KMS-11 (cell line): Measurements from ENCODE around the gene HEATR9.

Experiments
- H2AFZ ChIP-seq: fragments of 200-600 bp; sonication (generic); 2 replicates; pipeline ENCODE4 v1.6.1; 2016; ENCODE audit warnings: antibody characterized with exemption, mixed run types, low read depth
- H3K27ac ChIP-seq: fragments of 200-600 bp; sonication (generic); 2 replicates; pipeline ENCODE4 v1.6.1; 2016; ENCODE audit warnings: mild to moderate bottlenecking, mixed run types
- H3K27me3 ChIP-seq: fragments of 200-600 bp; sonication (generic); 2 replicates; pipeline ENCODE4 v1.6.1; 2017; ENCODE audit warnings: mild to moderate bottlenecking, low read depth, mixed run types, moderate library complexity; ENCODE audit not compliant: insufficient read depth
- H3K36me3 ChIP-seq: fragments of 200-600 bp; sonication (generic); 2 replicates; pipeline ENCODE4 v1.6.1; 2017; ENCODE audit warnings: mild to moderate bottlenecking, mixed run types; ENCODE audit not compliant: insufficient read depth
- H3K4me1 ChIP-seq: fragments of 200-600 bp; sonication (generic); 2 replicates; pipeline ENCODE4 v1.6.1; 2016; ENCODE audit warnings: mild to moderate bottlenecking, low read depth, mixed run types; ENCODE audit not compliant: poor library complexity, severe bottlenecking
- H3K4me2 ChIP-seq: fragments of 200-600 bp; sonication (generic); 2 replicates; pipeline ENCODE4 v1.7.0; 2016; ENCODE audit warnings: mild to moderate bottlenecking, mixed run types
- H3K4me3 ChIP-seq: fragments of 200-600 bp; sonication (generic); IDR thresholded peaks from 2 replicates; pipeline ENCODE4 v1.6.1; 2017; ENCODE audit warnings: low read depth, low read length, mixed read lengths; ENCODE audit not compliant: insufficient read depth
- H3K79me2 ChIP-seq: fragments of 200-600 bp; sonication (generic); 2 replicates; pipeline ENCODE4 v1.6.1; 2016; ENCODE audit warnings: low read depth, mixed run types; ENCODE audit not compliant: insufficient read depth
- H3K9ac ChIP-seq: fragments of 200-600 bp; sonication (generic); 2 replicates; pipeline ENCODE4 v1.6.1; 2016; ENCODE audit warnings: mild to moderate bottlenecking, mixed run types
- H4K20me1 ChIP-seq: fragments of 200-600 bp; sonication (generic); 2 replicates; pipeline ENCODE4 v1.6.1; 2016; ENCODE audit warnings: mild to moderate bottlenecking, mixed run types; ENCODE audit not compliant: insufficient read depth
- TF ChIP-seq, protein P1 (sequence below): fragments of 200-600 bp; sonication (generic); conservative IDR thresholded peaks from 2 replicates; pipeline ENCODE4 v1.6.1; 2017; ENCODE audit warnings: low read depth, mild to moderate bottlenecking, antibody characterized with exemption, low read length, moderate library complexity, mixed read lengths

Gene HEATR9

DNA sequence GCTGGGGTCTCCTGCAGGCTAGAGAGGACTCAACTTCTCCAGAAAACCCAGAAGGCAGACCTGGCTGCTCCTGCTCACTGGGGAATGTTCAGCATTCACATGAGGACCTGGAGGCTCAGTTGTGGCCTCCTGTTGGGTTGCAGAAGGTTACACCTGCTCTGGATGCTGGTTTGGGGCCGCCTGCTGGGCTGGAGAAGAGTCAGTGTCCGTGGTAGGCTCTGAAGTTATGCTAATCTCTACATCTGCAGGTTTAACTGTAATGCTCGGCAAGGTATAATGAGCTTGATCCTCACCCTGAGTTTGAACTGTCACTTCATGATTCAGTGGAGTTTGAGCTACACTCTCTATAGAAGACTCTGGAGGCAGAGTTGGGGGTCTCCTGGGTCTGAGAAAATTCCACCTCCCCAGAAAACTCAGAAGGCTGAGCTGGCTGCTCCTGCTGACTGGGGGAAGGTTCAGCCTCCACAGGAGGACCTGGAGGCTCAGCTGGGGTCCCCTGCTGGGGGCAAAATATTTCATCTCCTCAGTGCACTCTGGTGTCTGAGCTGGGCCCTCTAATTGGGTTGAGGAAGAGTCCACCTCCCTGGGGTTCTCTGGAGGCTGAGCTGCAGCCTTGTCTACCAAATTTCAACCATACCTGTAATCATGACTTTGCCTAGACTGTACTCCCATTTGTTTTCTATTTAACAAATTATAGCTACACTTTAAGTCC lies 38.4 kb upstream of the HEATR9 start:
- TF ChIP-seq, protein P1, sequence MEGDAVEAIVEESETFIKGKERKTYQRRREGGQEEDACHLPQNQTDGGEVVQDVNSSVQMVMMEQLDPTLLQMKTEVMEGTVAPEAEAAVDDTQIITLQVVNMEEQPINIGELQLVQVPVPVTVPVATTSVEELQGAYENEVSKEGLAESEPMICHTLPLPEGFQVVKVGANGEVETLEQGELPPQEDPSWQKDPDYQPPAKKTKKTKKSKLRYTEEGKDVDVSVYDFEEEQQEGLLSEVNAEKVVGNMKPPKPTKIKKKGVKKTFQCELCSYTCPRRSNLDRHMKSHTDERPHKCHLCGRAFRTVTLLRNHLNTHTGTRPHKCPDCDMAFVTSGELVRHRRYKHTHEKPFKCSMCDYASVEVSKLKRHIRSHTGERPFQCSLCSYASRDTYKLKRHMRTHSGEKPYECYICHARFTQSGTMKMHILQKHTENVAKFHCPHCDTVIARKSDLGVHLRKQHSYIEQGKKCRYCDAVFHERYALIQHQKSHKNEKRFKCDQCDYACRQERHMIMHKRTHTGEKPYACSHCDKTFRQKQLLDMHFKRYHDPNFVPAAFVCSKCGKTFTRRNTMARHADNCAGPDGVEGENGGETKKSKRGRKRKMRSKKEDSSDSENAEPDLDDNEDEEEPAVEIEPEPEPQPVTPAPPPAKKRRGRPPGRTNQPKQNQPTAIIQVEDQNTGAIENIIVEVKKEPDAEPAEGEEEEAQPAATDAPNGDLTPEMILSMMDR = no peak
- Histone ChIP-seq H4K20me1 (no peaks in the 10 kb centered on the region), H3K36me3 (no peaks in the 10 kb centered on the region), H3K4me1 (no peaks in the 10 kb centered on the region), H3K4me3 (no peak overlapping the region), H2AFZ (no peak overlapping the region), H3K4me2 (no peak overlapping the region), H3K27me3 (no peaks in the 10 kb centered on the region), H3K9ac (no peak overlapping the region), H3K79me2 (no peaks in the 10 kb centered on the region), H3K27ac (no peak overlapping the region)

DNA sequence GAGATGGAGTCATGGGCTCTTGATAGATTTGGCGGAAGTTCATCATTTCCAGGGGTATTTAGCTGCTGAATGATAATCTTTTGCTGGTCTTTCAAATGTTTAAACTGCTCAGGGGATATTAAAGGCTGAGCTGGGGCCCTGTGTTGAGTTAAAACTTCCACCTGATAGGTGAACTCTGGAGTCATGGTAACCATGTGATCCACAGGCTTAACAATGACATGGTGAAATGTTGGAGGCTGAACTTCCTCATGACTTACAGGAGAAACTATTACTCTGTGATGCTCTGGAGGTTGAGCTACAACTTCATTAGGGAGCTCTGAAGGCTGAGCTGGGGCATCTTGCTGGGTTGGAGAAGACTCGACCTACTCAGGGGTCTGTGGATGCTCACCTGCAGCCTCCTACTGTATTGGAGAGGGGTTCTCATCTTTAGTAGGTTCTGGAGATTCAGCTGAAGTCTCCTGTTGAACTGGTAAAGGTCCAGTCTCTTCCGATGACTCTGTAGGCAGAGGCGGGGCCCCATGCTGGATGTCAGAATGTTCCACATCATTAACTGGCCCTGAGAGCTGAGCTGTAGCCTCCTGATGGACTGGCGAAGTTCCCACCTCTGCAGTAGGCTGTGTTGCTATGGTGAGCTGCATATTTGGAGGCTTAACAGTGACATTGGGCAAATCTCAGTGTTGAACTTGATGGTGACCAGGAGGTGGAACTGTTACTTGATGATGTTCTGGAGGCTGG lies 37.7 kb upstream of the HEATR9 start:
- H3K9ac ChIP-seq = no peak overlapping the region
- no peak overlapping the region for H2AFZ ChIP-seq
- no peaks in the 10 kb centered on the region for H3K36me3 ChIP-seq
- H4K20me1 ChIP-seq = no peaks in the 10 kb centered on the region
- no peaks in the 10 kb centered on the region for H3K27me3 ChIP-seq
- TF ChIP-seq, protein P1 = no peak
- no peak overlapping the region for H3K4me2 ChIP-seq
- H3K27ac ChIP-seq = no peak overlapping the region
- no peaks in the 10 kb centered on the region for H3K4me1 ChIP-seq
- no peak overlapping the region for H3K4me3 ChIP-seq
- no peaks in the 10 kb centered on the region for H3K79me2 ChIP-seq

DNA sequence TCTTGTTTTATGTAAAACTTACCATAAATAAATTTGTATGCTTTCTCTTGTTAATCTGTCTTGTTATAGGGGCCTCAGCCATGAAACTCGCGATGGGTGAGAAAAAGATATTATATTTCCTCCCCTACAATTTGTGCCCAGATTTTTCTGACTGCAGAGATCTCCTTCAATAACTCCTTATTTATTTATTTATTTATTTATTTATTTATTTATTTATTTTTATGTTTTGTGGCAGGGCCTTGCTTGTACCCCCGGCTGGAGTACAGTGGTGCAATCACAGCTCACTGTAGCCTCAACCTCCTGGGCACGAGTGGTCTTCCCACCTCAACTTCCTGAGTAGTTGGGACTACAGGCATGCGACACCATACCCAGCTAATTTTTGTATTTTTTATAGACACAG lies 34.8 kb upstream of the HEATR9 start:
- Histone ChIP-seq H3K27ac (no peak overlapping the region), H3K4me3 (no peak overlapping the region), H2AFZ (no peak overlapping the region), H3K4me1 (no peaks in the 10 kb centered on the region), H3K36me3 (no peaks in the 10 kb centered on the region), H3K27me3 (no peaks in the 10 kb centered on the region), H3K9ac (no peak overlapping the region), H3K4me2 (no peak overlapping the region), H3K79me2 (no peaks in the 10 kb centered on the region), H4K20me1 (no peaks in the 10 kb centered on the region)
- TF ChIP-seq, protein P1 = no peak

DNA sequence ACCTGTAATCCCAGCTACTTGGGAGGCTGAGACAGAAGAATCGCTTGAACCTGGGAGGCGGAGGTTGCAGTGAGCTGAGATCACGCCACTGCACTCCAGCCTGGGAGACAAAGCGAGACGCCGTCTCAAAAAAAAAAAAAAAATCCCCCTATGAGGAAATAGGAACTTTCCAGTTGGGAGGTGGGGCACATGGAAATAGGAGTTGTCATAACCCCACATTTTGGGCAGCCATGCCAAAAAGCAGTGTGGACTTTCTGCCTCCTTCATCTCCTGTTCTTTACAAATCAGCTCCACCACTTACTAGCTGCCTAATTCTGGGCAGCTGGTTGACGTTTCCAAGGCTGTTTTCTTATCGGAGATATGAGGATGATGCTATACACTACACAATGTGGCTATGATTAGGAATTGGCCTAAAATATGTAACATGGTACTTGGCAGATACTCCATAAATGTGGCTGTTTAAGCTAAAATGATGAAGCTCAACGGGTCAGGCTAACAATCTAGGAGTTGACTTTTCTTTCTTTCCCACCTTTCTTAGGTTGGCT lies 33.0 kb upstream of the HEATR9 start:
- TF ChIP-seq, protein P1 = no peak
- no peaks in the 10 kb centered on the region for H3K79me2 ChIP-seq
- no peaks in the 10 kb centered on the region for H3K36me3 ChIP-seq
- H2AFZ ChIP-seq = no peak overlapping the region
- H3K4me1 ChIP-seq = no peaks in the 10 kb centered on the region
- no peaks in the 10 kb centered on the region for H4K20me1 ChIP-seq
- no peaks in the 10 kb centered on the region for H3K27me3 ChIP-seq
- no peak overlapping the region for H3K4me3 ChIP-seq
- H3K27ac ChIP-seq = no peak overlapping the region
- no peak overlapping the region for H3K4me2 ChIP-seq
- H3K9ac ChIP-seq = no peak overlapping the region
